Epithelial cell of proximal tubule (primary cell): ENCODE results near the gene DENND2A. TPM values are rescaled to one million over a fixed set of nuclear protein-coding genes. Genes with fewer than 3 reads are reported as not detected.
"Not testable (repeated sequence)": the region's sequence is repeated elsewhere in the genome, so short reads cannot be mapped to it uniquely, and the experiment has no call there.

Experiments
- DNase-seq: peaks from one replicate; pipeline ENCODE4 v3.0.0-alpha.2; 2011; ENCODE audit warnings: low read depth
- H3K4me3 ChIP-seq: 2 replicates; pipeline ENCODE4 v1.5.1; 2011; ENCODE audit warnings: low read depth, mild to moderate bottlenecking, low read length
- total RNA-seq: library from RNA; depleted of rRNA; stranded (reverse); fragments of >200 nt; gene quantifications from 2 replicates; pipeline ENCODE4 v1.2.3, GENCODE V29; 2015
- TF ChIP-seq, protein P1 (sequence below): conservative IDR thresholded peaks from 2 replicates; pipeline ENCODE4 v1.5.1; 2012; ENCODE audit warnings: low read depth, mild to moderate bottlenecking, low read length

DENND2A gene
- total RNA-seq, 1 donor from 2014 or later = 27.6 TPM

DNA sequence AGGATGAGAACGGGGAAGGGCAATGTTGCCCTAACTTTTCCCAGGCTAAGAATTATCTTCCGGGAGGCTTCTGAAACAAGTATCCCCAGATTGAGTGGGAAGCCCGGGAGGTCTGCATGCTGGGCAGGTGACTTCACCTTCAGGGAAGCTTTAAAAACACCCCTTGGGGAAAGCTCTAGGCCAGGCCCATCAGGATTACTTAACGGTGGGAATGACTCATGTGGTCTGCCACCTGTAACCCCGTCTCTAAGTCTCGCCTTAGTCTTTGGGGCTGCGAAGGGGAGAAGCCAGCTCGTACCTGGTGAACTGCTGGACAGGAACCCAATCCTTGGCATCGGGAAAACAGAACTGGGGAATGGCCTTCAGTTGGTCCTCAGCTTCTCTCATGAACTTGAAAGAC lies 81.2 kb downstream of the DENND2A start:
- no peak for DNase-seq
- TF ChIP-seq, protein P1, sequence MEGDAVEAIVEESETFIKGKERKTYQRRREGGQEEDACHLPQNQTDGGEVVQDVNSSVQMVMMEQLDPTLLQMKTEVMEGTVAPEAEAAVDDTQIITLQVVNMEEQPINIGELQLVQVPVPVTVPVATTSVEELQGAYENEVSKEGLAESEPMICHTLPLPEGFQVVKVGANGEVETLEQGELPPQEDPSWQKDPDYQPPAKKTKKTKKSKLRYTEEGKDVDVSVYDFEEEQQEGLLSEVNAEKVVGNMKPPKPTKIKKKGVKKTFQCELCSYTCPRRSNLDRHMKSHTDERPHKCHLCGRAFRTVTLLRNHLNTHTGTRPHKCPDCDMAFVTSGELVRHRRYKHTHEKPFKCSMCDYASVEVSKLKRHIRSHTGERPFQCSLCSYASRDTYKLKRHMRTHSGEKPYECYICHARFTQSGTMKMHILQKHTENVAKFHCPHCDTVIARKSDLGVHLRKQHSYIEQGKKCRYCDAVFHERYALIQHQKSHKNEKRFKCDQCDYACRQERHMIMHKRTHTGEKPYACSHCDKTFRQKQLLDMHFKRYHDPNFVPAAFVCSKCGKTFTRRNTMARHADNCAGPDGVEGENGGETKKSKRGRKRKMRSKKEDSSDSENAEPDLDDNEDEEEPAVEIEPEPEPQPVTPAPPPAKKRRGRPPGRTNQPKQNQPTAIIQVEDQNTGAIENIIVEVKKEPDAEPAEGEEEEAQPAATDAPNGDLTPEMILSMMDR = no peak
- no peak overlapping the region for H3K4me3 ChIP-seq

DNA sequence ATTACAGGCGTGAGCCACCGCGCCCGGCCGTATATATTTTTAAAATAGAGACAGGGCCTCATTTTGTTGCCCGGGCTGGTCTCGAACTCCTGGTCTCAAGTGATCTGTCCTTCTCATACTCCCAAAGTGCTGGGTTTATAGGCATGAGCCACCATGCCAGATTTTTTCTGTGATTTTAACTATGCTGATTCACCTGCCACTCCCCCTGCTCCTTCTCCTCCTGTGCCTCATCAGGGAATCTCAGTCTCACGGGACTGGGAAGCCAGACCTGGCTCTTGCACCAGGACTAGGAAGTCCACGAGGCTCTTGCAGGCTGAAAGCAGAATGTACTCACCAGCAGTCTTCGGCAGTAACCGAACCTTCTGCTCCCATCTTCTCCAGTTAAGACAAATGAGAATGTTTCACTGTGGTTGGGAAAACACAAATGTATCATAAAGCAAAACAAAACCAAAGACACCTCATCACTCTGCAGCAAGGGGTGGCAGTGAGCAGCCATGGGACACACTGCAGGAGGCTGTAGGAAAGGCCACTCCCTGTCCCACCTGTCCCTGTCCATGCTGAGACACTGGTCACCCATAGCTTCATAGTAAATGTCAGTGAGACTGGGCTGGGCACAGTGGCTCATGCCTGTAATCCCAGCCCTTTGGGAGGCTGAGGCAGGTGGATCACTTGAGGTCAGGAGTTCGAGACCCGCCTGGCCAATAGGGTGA lies 82.6 kb downstream of the DENND2A start:
- no peak overlapping the region for H3K4me3 ChIP-seq
- TF ChIP-seq, protein P1 = no peak
- no peak for DNase-seq

DNA sequence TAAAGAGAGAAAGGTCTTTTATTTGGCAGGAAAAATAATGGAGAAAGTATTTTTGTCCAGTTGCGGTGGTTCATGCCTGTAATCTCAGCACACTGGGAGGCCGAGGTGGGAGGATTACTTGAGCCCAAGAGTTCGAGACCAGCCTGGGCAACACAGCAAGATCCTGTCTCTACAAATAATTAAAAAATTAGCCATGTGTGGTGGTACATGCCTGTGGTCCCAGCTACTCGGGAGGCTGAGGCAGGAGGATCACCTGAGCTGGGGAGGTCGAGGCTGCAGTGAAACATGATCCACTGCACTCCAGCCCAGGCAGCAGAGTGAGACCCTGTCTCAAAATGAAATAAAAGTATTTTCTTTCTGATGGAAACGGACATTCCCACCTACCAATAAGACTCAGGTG lies 83.5 kb downstream of the DENND2A start:
- TF ChIP-seq, protein P1 = no peak
- H3K4me3 ChIP-seq = no peak overlapping the region
- no peak for DNase-seq

DNA sequence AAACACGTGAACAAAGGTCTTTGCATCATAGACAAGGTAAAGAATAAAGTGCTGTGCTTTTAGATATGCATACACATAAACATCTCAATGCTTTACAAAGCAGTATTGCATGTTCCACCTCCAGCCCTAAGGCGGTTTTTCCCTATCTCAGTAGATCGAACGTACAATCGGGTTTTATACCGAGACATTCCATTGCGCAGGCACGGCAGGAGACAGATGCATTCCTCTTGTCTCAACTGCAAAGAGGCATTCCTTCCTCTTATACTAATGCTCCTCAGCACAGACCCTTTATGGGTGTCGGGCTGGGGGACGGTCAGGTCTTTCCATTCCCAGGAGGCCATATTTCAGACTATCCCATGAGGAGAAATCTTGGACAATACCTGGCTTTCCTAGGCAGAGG lies 87.4 kb downstream of the DENND2A start:
- DNase-seq, H3K4me3 ChIP-seq: not testable (repeated sequence)

DNA sequence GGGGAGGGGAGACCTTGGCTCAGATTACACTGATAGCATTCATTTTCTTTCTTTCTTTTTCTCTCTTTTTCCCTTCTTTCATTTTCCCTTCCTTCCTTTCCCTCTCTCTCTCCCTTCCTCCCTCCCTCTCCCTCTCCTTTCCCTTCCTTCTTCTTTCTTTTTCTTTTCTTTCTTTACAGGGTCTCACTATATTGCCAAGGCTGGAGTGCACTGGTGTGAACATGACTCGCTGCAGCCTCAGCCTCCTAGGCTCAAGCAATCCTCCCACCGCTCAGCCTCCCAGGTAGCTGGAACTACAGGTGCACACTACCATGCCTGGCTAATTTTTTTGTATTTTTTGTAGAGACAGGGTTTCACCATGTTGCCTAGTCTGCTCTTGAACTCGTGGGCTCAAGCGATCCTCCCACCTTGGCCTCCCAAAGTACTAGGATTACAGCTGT lies 88.4 kb downstream of the DENND2A start:
- H3K4me3 ChIP-seq = no peak overlapping the region
- no peak for DNase-seq
- TF ChIP-seq, protein P1 = no peak

DNA sequence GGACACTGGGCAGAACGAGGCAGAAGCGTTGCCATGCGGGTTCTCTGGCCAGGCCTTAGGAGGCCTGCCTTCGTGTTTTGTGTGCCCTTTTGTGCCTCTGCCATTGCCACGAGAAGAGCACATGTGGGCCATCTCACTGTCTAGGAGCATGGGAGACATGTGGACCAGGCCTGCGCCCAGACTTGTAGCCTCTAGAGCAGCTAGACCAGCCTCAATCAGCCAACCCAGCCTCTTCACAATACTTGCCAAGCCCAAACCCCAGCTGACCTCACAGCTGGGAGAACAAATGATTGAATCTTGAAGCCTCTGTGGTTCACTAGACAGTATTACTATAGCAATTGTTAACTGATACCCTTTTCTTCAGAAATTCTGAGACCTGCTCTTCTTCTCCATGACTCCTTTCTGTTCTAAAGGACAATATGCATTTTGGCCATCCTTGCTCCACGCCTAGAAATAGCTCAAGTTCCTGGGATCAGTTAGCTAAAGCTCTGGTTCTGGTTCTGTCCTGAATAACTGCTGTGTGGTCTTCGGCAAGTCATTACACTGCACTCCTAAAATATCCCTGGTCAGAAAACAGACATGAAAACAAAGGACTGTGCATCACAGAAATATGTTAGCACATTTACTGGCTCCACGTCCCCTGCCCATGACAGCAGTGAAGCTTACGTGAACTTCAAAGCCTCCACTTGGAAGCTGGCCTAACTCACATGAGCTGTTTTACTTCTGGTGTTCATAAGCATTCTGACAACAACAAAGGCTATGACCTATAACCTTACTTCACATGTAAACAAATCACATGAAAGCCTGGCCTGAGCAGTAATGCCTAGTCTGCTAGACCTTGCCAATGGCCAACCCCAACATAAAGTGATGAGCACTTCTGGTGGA lies 89.0 kb downstream of the DENND2A start:
- TF ChIP-seq, protein P1 = no peak
- H3K4me3 ChIP-seq = no peak overlapping the region
- DNase-seq = no peak

DNA sequence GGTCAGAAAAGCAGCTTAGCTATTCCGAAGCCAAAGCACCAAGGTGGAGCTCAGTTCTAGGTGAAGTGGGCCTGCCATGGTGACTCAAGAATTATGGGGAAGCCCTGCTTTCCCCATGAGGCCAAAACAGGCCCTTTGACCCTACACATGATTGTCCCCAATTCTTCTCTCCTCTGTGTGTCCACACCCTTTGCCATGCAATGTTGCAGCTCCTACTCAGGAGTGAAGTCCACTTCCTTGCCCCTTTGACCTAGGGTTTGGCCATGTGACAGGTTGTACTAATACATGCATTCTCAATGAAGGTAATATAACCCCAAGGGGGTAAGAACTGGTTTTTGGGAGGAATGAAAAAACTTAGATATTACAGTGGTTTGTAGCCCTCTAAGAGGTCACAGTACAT lies 93.7 kb downstream of the DENND2A start:
- TF ChIP-seq, protein P1 = no peak
- no peak overlapping the region for H3K4me3 ChIP-seq
- DNase-seq = no peak
